Measurements from ENCODE around the gene LCOR.

Gene LCOR

GRCh38 chr10:96984541-96985131 is 152.5 kb downstream of the LCOR start:
- Mint-ChIP-seq H3K27me3 (no peaks in the 10 kb centered on the region), H3K4me3 (peak overlapping the region; percentile 57), H3K4me1 (ENCODE audit: low read depth) (peaks cover 20% of the 10 kb centered on the region), H3K27ac (peak overlapping the region; percentile 20), H3K36me3 (ENCODE audit: low read depth) (peaks cover 34% of the 10 kb centered on the region), H3K9me3 (no peaks in the 10 kb centered on the region)
- intact Hi-C loops (cut with micrococcal nuclease): no loop called here

DNA sequence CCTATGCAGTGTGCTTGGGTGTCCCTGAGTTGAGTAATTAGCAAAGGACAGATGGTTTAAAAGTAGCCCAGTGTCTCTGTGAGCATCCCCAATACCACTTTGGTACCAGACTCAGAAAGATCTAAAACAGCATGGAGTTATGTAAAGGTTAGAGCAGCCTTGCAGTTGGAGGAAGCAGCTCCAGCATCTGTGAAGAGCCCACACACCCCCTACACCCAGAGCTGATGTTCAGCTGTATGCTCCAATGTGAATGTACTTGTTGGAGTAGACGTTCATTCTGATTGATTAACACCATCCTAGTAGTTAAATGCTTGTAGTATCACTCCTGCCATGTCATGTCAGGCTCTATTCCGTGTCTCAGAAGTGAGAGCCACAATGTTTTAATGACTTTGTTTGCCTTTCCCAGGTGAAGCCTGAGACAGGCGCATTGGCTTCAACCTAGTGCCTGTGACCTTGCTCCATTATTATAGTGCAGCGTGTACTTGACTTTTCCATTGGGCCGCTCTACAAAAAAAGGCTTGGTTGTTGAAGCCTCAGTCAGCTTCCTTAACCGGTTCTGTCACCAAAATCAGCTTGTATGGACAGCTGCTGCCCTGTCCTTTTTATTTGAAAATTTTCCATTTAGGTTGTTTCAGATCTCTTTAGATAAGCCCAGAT is 154.2 kb downstream of the LCOR start:
- Mint-ChIP-seq H3K27me3 (no peaks in the 10 kb centered on the region), H3K36me3 (ENCODE audit: low read depth) (peaks cover 26% of the 10 kb centered on the region), H3K4me3 (no peak overlapping the region), H3K4me1 (ENCODE audit: low read depth) (peaks cover 20% of the 10 kb centered on the region), H3K27ac (no peak overlapping the region), H3K9me3 (no peaks in the 10 kb centered on the region)
- intact Hi-C loops (cut with micrococcal nuclease): no loop called here

DNA sequence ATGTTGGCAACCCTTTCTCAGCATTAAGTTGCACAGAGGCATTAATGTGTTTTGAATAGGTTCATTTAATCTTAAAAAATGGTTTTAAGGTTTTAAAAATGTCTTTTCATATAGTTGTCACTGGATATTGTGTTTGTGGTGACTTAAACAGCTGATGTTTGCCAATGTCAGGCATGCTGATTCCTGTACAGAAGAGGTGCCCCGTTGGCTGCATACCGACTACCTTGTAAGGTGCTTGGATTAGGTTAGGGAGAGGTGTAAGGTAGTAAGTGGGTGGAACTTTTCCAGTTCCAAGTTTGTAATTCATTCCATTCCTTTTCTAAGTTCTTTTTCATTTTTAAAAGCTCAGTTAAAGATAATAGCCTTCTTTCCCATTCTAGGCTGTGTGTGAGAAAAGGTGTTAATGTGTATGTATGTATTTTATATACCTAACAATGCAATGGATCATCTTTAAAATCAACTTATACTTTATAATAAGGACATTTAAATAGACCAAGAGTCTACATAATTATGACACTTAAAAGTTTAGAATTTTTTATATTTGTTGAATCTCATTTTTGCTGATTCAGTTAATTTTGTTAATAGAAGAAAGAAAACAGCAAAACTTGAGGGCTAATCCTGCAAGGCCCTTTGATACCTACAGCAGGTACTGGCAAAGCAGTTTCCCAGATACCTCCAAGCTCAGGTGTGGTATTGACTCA is 155.2 kb downstream of the LCOR start:
- H3K9me3 Mint-ChIP-seq: no peaks in the 10 kb centered on the region
- peaks cover 16% of the 10 kb centered on the region for H3K36me3 Mint-ChIP-seq (ENCODE audit: low read depth)
- H3K4me3 Mint-ChIP-seq: no peak overlapping the region
- H3K27ac Mint-ChIP-seq: no peak overlapping the region
- intact Hi-C loops (cut with micrococcal nuclease): no loop called here
- peaks cover 20% of the 10 kb centered on the region for H3K4me1 Mint-ChIP-seq (ENCODE audit: low read depth)
- no peaks in the 10 kb centered on the region for H3K27me3 Mint-ChIP-seq

- Mint-ChIP-seq H3K27me3 (no peaks in the 10 kb centered on the region), H3K4me1 (ENCODE audit: low read depth) (peaks cover 20% of the 10 kb centered on the region), H3K27ac (no peak overlapping the region), H3K4me3 (no peak overlapping the region), H3K36me3 (ENCODE audit: low read depth) (peaks cover 11% of the 10 kb centered on the region), H3K9me3 (no peaks in the 10 kb centered on the region)
- intact Hi-C loops (cut with micrococcal nuclease): no loop called here
Measured at GRCh38 chr10:96987842-96988175, 155.7 kb downstream of the LCOR start.

GRCh38 chr10:96988426-96988825 is 156.3 kb downstream of the LCOR start:
- Mint-ChIP-seq H3K4me1 (ENCODE audit: low read depth) (peaks cover 17% of the 10 kb centered on the region), H3K27ac (no peak overlapping the region), H3K36me3 (ENCODE audit: low read depth) (peaks cover 7% of the 10 kb centered on the region), H3K9me3 (no peaks in the 10 kb centered on the region), H3K27me3 (no peaks in the 10 kb centered on the region), H3K4me3 (no peak overlapping the region)
- intact Hi-C loops (cut with micrococcal nuclease): no loop called here

- Mint-ChIP-seq H3K9me3 (no peaks in the 10 kb centered on the region), H3K36me3 (ENCODE audit: low read depth) (peaks cover 7% of the 10 kb centered on the region), H3K27me3 (no peaks in the 10 kb centered on the region), H3K27ac (no peak overlapping the region), H3K4me3 (no peak overlapping the region), H3K4me1 (ENCODE audit: low read depth) (no peaks in the 10 kb centered on the region)
- intact Hi-C loops (cut with micrococcal nuclease): no loop called here
Measured at GRCh38 chr10:96991313-96991841, 159.3 kb downstream of the LCOR start.

GRCh38 chr10:96992721-96993120 is 160.6 kb downstream of the LCOR start:
- Mint-ChIP-seq H3K27me3 (no peaks in the 10 kb centered on the region), H3K4me3 (no peak overlapping the region), H3K36me3 (ENCODE audit: low read depth) (peaks cover 6% of the 10 kb centered on the region), H3K4me1 (ENCODE audit: low read depth) (no peaks in the 10 kb centered on the region), H3K9me3 (no peaks in the 10 kb centered on the region), H3K27ac (no peak overlapping the region)
- intact Hi-C loops (cut with micrococcal nuclease): no loop called here

DNA sequence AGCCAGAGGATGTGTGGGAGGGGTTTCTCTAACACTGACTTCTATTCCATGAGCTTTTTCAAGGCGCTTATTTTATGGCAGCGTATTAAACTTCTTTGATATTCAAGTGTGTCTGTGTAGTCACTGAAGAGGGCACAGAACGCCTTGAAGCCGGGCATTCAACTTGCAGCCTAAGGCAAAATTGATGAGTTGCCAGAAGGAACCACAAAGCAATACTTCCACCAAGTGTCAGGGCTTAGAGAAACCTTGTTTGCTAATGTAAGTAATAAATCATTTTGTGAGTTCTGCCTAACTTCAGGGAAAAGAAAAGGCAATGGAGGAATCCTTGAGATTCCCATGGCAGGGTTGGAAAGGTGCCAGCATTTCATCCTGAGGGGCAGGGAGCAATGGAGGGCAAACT is 163.8 kb downstream of the LCOR start:
- Mint-ChIP-seq H3K4me1 (ENCODE audit: low read depth) (no peaks in the 10 kb centered on the region), H3K27ac (no peak overlapping the region), H3K4me3 (no peak overlapping the region), H3K9me3 (no peaks in the 10 kb centered on the region), H3K27me3 (no peaks in the 10 kb centered on the region), H3K36me3 (ENCODE audit: low read depth) (no peaks in the 10 kb centered on the region)
- intact Hi-C loops (cut with micrococcal nuclease): no loop called here

- no peak overlapping the region for H3K27ac Mint-ChIP-seq
- H3K27me3 Mint-ChIP-seq: no peaks in the 10 kb centered on the region
- no peaks in the 10 kb centered on the region for H3K4me1 Mint-ChIP-seq (ENCODE audit: low read depth)
- H3K9me3 Mint-ChIP-seq: no peaks in the 10 kb centered on the region
- no peaks in the 10 kb centered on the region for H3K36me3 Mint-ChIP-seq (ENCODE audit: low read depth)
- H3K4me3 Mint-ChIP-seq: no peak overlapping the region
- intact Hi-C loops (cut with micrococcal nuclease): no loop called here
Measured at GRCh38 chr10:96996275-96996965, 164.3 kb downstream of the LCOR start.

- no peak overlapping the region for H3K4me3 Mint-ChIP-seq
- no peaks in the 10 kb centered on the region for H3K27me3 Mint-ChIP-seq
- no peak overlapping the region for H3K27ac Mint-ChIP-seq
- no peaks in the 10 kb centered on the region for H3K36me3 Mint-ChIP-seq (ENCODE audit: low read depth)
- H3K4me1 Mint-ChIP-seq (ENCODE audit: low read depth): no peaks in the 10 kb centered on the region
- intact Hi-C loops (cut with micrococcal nuclease): no loop called here
- no peaks in the 10 kb centered on the region for H3K9me3 Mint-ChIP-seq
Measured at GRCh38 chr10:96998329-96998888, 166.3 kb downstream of the LCOR start.

- Mint-ChIP-seq H3K27ac (no peak overlapping the region), H3K36me3 (ENCODE audit: low read depth) (no peaks in the 10 kb centered on the region), H3K27me3 (no peaks in the 10 kb centered on the region), H3K9me3 (no peaks in the 10 kb centered on the region), H3K4me3 (no peak overlapping the region), H3K4me1 (ENCODE audit: low read depth) (no peaks in the 10 kb centered on the region)
- intact Hi-C loops (cut with micrococcal nuclease): no loop called here
Measured at GRCh38 chr10:96999337-96999736, 167.2 kb downstream of the LCOR start.

DNA sequence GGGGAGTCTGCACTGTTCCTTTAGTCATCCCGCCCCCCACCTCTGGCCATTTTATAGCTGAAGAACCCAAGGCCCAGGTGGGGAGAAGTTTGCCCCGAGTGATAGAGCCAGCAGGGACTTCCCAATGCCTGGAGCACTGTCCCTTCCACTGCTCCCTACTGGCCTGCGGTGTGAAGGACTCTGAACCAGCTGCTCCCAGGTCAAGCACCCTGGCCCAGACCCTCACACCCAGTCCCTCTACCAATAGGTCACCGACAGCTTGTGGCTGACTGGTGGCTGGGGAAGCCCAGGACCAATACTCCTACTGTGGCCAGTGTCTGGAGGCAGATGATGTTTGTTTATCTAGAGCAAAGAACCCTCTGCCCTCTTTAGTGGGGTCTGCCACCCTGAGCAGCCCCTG is 167.9 kb downstream of the LCOR start:
- Mint-ChIP-seq H3K27me3 (no peaks in the 10 kb centered on the region), H3K4me1 (ENCODE audit: low read depth) (no peaks in the 10 kb centered on the region), H3K9me3 (no peaks in the 10 kb centered on the region), H3K36me3 (ENCODE audit: low read depth) (no peaks in the 10 kb centered on the region), H3K4me3 (no peak overlapping the region), H3K27ac (no peak overlapping the region)
- intact Hi-C loops (cut with micrococcal nuclease): no loop called here

DNA sequence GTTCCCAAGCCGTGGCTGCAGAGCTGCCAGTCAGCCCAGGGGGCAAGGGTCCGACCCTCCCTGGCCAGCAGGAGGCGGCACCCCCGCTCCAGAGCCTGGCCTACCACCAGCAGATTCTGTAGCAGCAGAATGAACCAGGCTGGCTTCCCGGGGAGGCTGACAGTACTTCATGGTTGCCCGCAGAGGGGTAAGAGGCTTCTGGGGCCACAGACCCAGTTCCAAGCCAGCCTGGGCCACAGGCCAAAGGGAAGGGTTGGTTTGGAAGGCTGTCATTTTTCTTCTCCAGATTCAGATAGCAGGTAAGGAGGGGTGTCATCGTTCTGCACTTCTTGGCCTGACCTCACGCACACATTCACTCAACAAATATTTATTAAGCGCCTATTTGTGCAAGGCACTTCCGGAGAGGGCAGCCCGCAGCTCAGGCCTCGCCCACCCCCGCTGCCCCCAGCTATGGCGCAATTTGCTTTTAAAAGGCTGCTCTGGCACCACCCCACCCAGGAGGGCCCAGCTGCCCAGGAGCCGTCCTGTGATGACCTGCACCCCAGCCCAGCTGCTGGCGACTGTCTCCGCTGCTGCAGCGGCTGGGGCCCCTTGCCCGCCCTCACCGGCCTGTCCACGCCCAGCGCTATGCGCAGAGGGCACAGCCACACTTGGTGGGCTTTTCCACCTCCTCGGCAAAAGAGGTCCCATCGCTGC is 168.5 kb downstream of the LCOR start:
- Mint-ChIP-seq H3K27ac (no peak overlapping the region), H3K4me1 (ENCODE audit: low read depth) (no peaks in the 10 kb centered on the region), H3K9me3 (no peaks in the 10 kb centered on the region), H3K36me3 (ENCODE audit: low read depth) (no peaks in the 10 kb centered on the region), H3K27me3 (no peaks in the 10 kb centered on the region), H3K4me3 (no peak overlapping the region)
- intact Hi-C loops (cut with micrococcal nuclease): no loop called here

All from dendritic cell treated with granulocyte-macrophage colony-stimulating factor and Interleukin-4, amounts not matched to agents 40 ng/mL and 50 ng/mL, for 4 days (primary cell).